ENCODE results near the gene LRFN2. TPM values are rescaled to one million over a fixed set of nuclear protein-coding genes. Genes with fewer than 3 reads are reported as not detected.

Gene LRFN2
- total and polyA plus RNA-seq, 4 donors = 0.01 to 0.06 TPM; not detected in 2

- H3K9ac ChIP-seq (ENCODE audit: insufficient read depth in 1 of 2, low read length in 2 of 2) = no peak overlapping the region
- H3K4me1 ChIP-seq (ENCODE audit: control insufficient read depth in 5 of 5, insufficient read depth in 5 of 5, low read length in 5 of 5) = peaks cover 0 to 12% (median 0%) of the 10 kb centered on the region in 5 donors
- no peaks in the 10 kb centered on the region for H3K27me3 ChIP-seq (ENCODE audit: control insufficient read depth in 3 of 3, insufficient read depth in 3 of 3, low read length in 2 of 3)
- no peak for TF ChIP-seq CTCF (IDR thresholded peaks at IDR 0.05; ENCODE audit: control extremely low read depth, extremely low read depth)
- DNase-seq (no peak), ATAC-seq (ENCODE audit: insufficient read depth, low FRiP score) (no peak)
- no peak overlapping the region for H3K4me3 ChIP-seq
- 94 to 96% methylated on average over 6 of the region's 6 CpGs for WGBS, 2 donors
- no peak overlapping the region for H3K27ac ChIP-seq (ENCODE audit: low read depth in 1 of 2, low read length in 1 of 2)
- H3K36me3 ChIP-seq (ENCODE audit: control insufficient read depth in 4 of 4, insufficient read depth in 4 of 4, low read length in 4 of 4) = no peaks in the 10 kb centered on the region
- peaks cover 0 to 2% (median 0%) of the 10 kb centered on the region in 4 donors for H3K9me3 ChIP-seq (ENCODE audit: control insufficient read depth in 4 of 4, insufficient read depth in 3 of 4, low read length in 3 of 4)
These were observed 240.9 kb downstream of the LRFN2 start for GRCh38 chr6:40346246-40346645.

- Histone ChIP-seq H3K9ac (ENCODE audit: insufficient read depth in 1 of 2, low read length in 2 of 2) (no peak overlapping the region), H3K4me3 (no peak overlapping the region), H3K27me3 (ENCODE audit: control insufficient read depth in 3 of 3, insufficient read depth in 3 of 3, low read length in 2 of 3) (no peaks in the 10 kb centered on the region), H3K4me1 (ENCODE audit: control insufficient read depth in 5 of 5, insufficient read depth in 5 of 5, low read length in 5 of 5) (peaks cover 0 to 12% (median 0%) of the 10 kb centered on the region in 5 donors), H3K36me3 (ENCODE audit: control insufficient read depth in 4 of 4, insufficient read depth in 4 of 4, low read length in 4 of 4) (no peaks in the 10 kb centered on the region), H3K9me3 (ENCODE audit: control insufficient read depth in 4 of 4, insufficient read depth in 3 of 4, low read length in 3 of 4) (no peaks in the 10 kb centered on the region), H3K27ac (ENCODE audit: low read depth in 1 of 2, low read length in 1 of 2) (no peak overlapping the region)
- ATAC-seq (ENCODE audit: insufficient read depth, low FRiP score) = no peak
- TF ChIP-seq CTCF (IDR thresholded peaks at IDR 0.05; ENCODE audit: control extremely low read depth, extremely low read depth) = no peak
- DNase-seq = no peak
- 83 to 86% methylated on average over 6 of the region's 6 CpGs for WGBS, 2 donors
These were observed 242.5 kb downstream of the LRFN2 start for GRCh38 chr6:40344566-40345167.

GRCh38 chr6:40343877-40344565 lies 243.1 kb downstream of the LRFN2 start:
- 76 to 82% methylated on average over 7 of the region's 7 CpGs for WGBS, 2 donors
- ATAC-seq (ENCODE audit: insufficient read depth, low FRiP score) (no peak), DNase-seq (peak; percentile 29 to 63 (median 53))
- peaks cover 0 to 12% (median 0%) of the 10 kb centered on the region in 5 donors for H3K4me1 ChIP-seq (ENCODE audit: control insufficient read depth in 5 of 5, insufficient read depth in 5 of 5, low read length in 5 of 5)
- no peaks in the 10 kb centered on the region for H3K27me3 ChIP-seq (ENCODE audit: control insufficient read depth in 3 of 3, insufficient read depth in 3 of 3, low read length in 2 of 3)
- no peaks in the 10 kb centered on the region for H3K9me3 ChIP-seq (ENCODE audit: control insufficient read depth in 4 of 4, insufficient read depth in 3 of 4, low read length in 3 of 4)
- H3K27ac ChIP-seq (ENCODE audit: low read depth in 1 of 2, low read length in 1 of 2) = no peak overlapping the region
- H3K4me3 ChIP-seq = no peak overlapping the region
- no peak overlapping the region for H3K9ac ChIP-seq (ENCODE audit: insufficient read depth in 1 of 2, low read length in 2 of 2)
- H3K36me3 ChIP-seq (ENCODE audit: control insufficient read depth in 4 of 4, insufficient read depth in 4 of 4, low read length in 4 of 4) = no peaks in the 10 kb centered on the region
- TF ChIP-seq CTCF (IDR thresholded peaks at IDR 0.05; ENCODE audit: control extremely low read depth, extremely low read depth) = no peak

Data from lung (tissue), 12 donors.